MV-4-11 (cell line): Measurements from ENCODE around the gene UNKL.

Experiments
- DNase-seq: peaks from one replicate; lab custom pipeline; 2025; lab: John Stamatoyannopoulos, UW

UNKL gene

GRCh38 chr16:1401758-1402154, 12.7 kb downstream of the UNKL start:
- no peak for DNase-seq

- no peak for DNase-seq
Measured at GRCh38 chr16:1401061-1401757, 13.3 kb downstream of the UNKL start.

GRCh38 chr16:1398826-1399581, 15.5 kb downstream of the UNKL start:
- DNase-seq: no peak

- DNase-seq: no peak
Measured at GRCh38 chr16:1398351-1398750, 16.2 kb downstream of the UNKL start.

- DNase-seq: no peak
Measured at GRCh38 chr16:1397779-1398178, 16.7 kb downstream of the UNKL start.

- DNase-seq: no peak
Measured at GRCh38 chr16:1395444-1396031, 19.0 kb downstream of the UNKL start.

- no peak for DNase-seq
Measured at GRCh38 chr16:1394367-1394951, 20.0 kb downstream of the UNKL start.

- DNase-seq: no peak
Measured at GRCh38 chr16:1393613-1394176, 20.8 kb downstream of the UNKL start.

- no peak for DNase-seq
Measured at GRCh38 chr16:1392826-1393225, 21.7 kb downstream of the UNKL start.

GRCh38 chr16:1390239-1390779, 24.2 kb downstream of the UNKL start:
- DNase-seq: no peak

GRCh38 chr16:1389762-1390161, 24.7 kb downstream of the UNKL start:
- no peak for DNase-seq

- no peak for DNase-seq
Measured at GRCh38 chr16:1387331-1387730, 27.2 kb downstream of the UNKL start.

- DNase-seq: no peak
Measured at GRCh38 chr16:1385232-1385631, 29.3 kb downstream of the UNKL start.

GRCh38 chr16:1383556-1383955, 30.9 kb downstream of the UNKL start:
- DNase-seq: no peak

- no peak for DNase-seq
Measured at GRCh38 chr16:1381612-1382406, 32.7 kb downstream of the UNKL start.

- DNase-seq: no peak
Measured at GRCh38 chr16:1380195-1380594, 34.3 kb downstream of the UNKL start.

GRCh38 chr16:1379304-1380076, 35.0 kb downstream of the UNKL start:
- DNase-seq: peak; percentile 7

GRCh38 chr16:1378804-1379303, 35.6 kb downstream of the UNKL start:
- DNase-seq: peak; percentile 70

- no peak for DNase-seq
Measured at GRCh38 chr16:1378087-1378803, 36.3 kb downstream of the UNKL start.
